A549 (cell line): ENCODE data around the gene BCAS3.

Experiments used
- CEBPB ChIP-seq, 2 experiments: fragments of >200 bp in 1 of 2; sonication (Bioruptor Twin) in 1 of 2; formaldehyde crosslinking in 1 of 2; IDR thresholded peaks; 2 replicates each; pipeline ENCODE4 v1.6.1; 2012 to 2016
- JUNB ChIP-seq: fragments of >200 bp; sonication (Bioruptor Twin); formaldehyde crosslinking; IDR thresholded peaks from 2 replicates; pipeline ENCODE4 v1.6.1; 2016
- POLR2A ChIP-seq: IDR thresholded peaks from 2 replicates; pipeline ENCODE4 v1.6.1; 2012; ENCODE audit warnings: mild to moderate bottlenecking, low read length
- TF ChIP-seq, protein P1 (sequence below): fragments of 450-650 bp; IDR thresholded peaks from 2 replicates; pipeline ENCODE4 v1.6.1; 2014; ENCODE audit warnings: antibody characterized with exemption
- TF ChIP-seq, protein P2 (sequence below): fragments of >200 bp; sonication (Bioruptor Twin); formaldehyde crosslinking; IDR thresholded peaks from 3 replicates; pipeline ENCODE4 v1.5.1; 2016

DNA sequence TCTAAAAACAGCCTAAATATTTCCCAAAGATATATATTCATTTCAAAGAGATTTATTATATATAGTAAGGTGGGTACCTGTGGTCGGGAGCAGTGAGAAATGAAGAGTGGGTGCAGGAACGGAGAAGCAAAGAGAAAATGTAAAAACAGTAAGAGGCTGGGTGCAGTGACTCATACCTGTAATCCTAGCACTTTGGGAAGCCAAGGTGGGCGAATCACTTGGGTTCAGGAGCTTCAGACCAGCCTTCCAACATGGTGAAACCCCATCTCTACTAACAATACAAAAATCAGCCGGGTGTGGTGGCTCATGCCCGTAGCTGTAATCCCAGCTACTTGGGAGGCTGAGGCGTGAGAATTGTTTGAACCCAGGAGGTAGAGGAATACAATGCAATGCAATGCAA, 257.1 kb downstream of the BCAS3 start:
- TF ChIP-seq, protein P1, sequence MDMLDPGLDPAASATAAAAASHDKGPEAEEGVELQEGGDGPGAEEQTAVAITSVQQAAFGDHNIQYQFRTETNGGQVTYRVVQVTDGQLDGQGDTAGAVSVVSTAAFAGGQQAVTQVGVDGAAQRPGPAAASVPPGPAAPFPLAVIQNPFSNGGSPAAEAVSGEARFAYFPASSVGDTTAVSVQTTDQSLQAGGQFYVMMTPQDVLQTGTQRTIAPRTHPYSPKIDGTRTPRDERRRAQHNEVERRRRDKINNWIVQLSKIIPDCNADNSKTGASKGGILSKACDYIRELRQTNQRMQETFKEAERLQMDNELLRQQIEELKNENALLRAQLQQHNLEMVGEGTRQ, result no peak
- TF ChIP-seq, protein P2, sequence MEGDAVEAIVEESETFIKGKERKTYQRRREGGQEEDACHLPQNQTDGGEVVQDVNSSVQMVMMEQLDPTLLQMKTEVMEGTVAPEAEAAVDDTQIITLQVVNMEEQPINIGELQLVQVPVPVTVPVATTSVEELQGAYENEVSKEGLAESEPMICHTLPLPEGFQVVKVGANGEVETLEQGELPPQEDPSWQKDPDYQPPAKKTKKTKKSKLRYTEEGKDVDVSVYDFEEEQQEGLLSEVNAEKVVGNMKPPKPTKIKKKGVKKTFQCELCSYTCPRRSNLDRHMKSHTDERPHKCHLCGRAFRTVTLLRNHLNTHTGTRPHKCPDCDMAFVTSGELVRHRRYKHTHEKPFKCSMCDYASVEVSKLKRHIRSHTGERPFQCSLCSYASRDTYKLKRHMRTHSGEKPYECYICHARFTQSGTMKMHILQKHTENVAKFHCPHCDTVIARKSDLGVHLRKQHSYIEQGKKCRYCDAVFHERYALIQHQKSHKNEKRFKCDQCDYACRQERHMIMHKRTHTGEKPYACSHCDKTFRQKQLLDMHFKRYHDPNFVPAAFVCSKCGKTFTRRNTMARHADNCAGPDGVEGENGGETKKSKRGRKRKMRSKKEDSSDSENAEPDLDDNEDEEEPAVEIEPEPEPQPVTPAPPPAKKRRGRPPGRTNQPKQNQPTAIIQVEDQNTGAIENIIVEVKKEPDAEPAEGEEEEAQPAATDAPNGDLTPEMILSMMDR, result no peak
- TF ChIP-seq POLR2A (no peak), JUNB (no peak), CEBPB (IDR thresholded peaks at IDR 0.05) (no peak)
